HepG2 (cell line): ENCODE results near the gene PRR12. TPM values are rescaled to one million over a fixed set of nuclear protein-coding genes. Genes with fewer than 3 reads are reported as not detected.

ENCODE experiments used
- BRD4 ChIP-seq: sonication (generic); formaldehyde crosslinking; IDR thresholded peaks from 2 replicates; pipeline ENCODE4 v1.4.0; 2020; ENCODE audit warnings: missing genetic modification reagents
- CC2D1A ChIP-seq: sonication (generic); formaldehyde crosslinking; IDR thresholded peaks from 2 replicates; pipeline ENCODE4 v1.8.1; 2023; ENCODE audit warnings: mild to moderate bottlenecking, missing genetic modification reagents
- EED ChIP-seq: sonication (generic); formaldehyde crosslinking; IDR thresholded peaks from 2 replicates; pipeline ENCODE4 v1.5.0; 2020; ENCODE audit warnings: mild to moderate bottlenecking, missing genetic modification reagents
- FOXA1 ChIP-seq, 2 experiments: fragments of 450-650 bp in 1 of 2; sonication (generic) in 1 of 2; formaldehyde crosslinking in 1 of 2; IDR thresholded peaks; 2 replicates each; pipeline versions ENCODE4 v1.4.0 to v1.6.1; 2016 to 2020; ENCODE audit warnings: missing genetic modification reagents in 1 of 2
- FOXK1 ChIP-seq: sonication (generic); formaldehyde crosslinking; IDR thresholded peaks from 2 replicates; pipeline ENCODE4 v1.4.0; 2020; ENCODE audit warnings: low read depth, missing genetic modification reagents, borderline replicate concordance
- FOXK2 ChIP-seq: fragments of 450-650 bp; IDR thresholded peaks from 2 replicates; pipeline ENCODE4 v1.6.1; 2016
- GTF2F1 ChIP-seq: fragments of 150-350 bp; IDR thresholded peaks from 2 replicates; pipeline ENCODE4 v1.6.1; 2014; ENCODE audit warnings: low read length
- PAX8 ChIP-seq: sonication (generic); formaldehyde crosslinking; IDR thresholded peaks from 2 replicates; pipeline ENCODE4 v1.8.0; 2022; ENCODE audit warnings: mild to moderate bottlenecking, missing genetic modification reagents, borderline replicate concordance
- PBX2 ChIP-seq: IDR thresholded peaks from 2 replicates; pipeline ENCODE4 v1.6.1; 2016; ENCODE audit warnings: control low read depth
- PRDM4 ChIP-seq: sonication (generic); formaldehyde crosslinking; IDR thresholded peaks from 2 replicates; pipeline ENCODE4 v1.9.0; 2021; ENCODE audit warnings: missing genetic modification reagents, borderline replicate concordance
- RFXAP ChIP-seq: sonication (generic); formaldehyde crosslinking; IDR thresholded peaks from 2 replicates; pipeline ENCODE4 v1.4.0; 2020; ENCODE audit warnings: missing genetic modification reagents, borderline replicate concordance
- SRF ChIP-seq: IDR thresholded peaks from 2 replicates; pipeline ENCODE4 v1.6.1; 2011; ENCODE audit warnings: mild to moderate bottlenecking, low read depth, low read length, moderate library complexity
- TBL1XR1 ChIP-seq: fragments of 150-350 bp; IDR thresholded peaks from 2 replicates; pipeline ENCODE4 v1.6.1; 2014; ENCODE audit warnings: borderline replicate concordance, low read length; ENCODE audit not compliant: partially characterized antibody
- ZFP36 ChIP-seq: fragments of 150-350 bp; IDR thresholded peaks from 2 replicates; pipeline ENCODE4 v1.6.1; 2018; ENCODE audit warnings: borderline replicate concordance, low read length, low read depth; ENCODE audit not compliant: partially characterized antibody
- ZMAT3 ChIP-seq: sonication (generic); formaldehyde crosslinking; conservative IDR thresholded peaks from 2 replicates; pipeline ENCODE4 v1.7.0; 2021; ENCODE audit warnings: missing genetic modification reagents
- ZNF143 ChIP-seq: sonication (generic); formaldehyde crosslinking; IDR thresholded peaks from 2 replicates; pipeline ENCODE4 v1.4.0; 2020; ENCODE audit warnings: missing genetic modification reagents
- ZNF18 ChIP-seq: sonication (generic); formaldehyde crosslinking; IDR thresholded peaks from 2 replicates; pipeline ENCODE4 v1.8.0; 2022; ENCODE audit warnings: mild to moderate bottlenecking, missing genetic modification reagents; ENCODE audit not compliant: insufficient replicate concordance
- ZNF564 ChIP-seq: sonication (generic); formaldehyde crosslinking; IDR thresholded peaks from 2 replicates; pipeline ENCODE4 v1.8.1; 2023; ENCODE audit warnings: mild to moderate bottlenecking, missing genetic modification reagents
- ZNF570 ChIP-seq: sonication (generic); formaldehyde crosslinking; IDR thresholded peaks from 2 replicates; pipeline ENCODE4 v1.4.0; 2020; ENCODE audit warnings: mild to moderate bottlenecking, missing genetic modification reagents, borderline replicate concordance
- ZNF672 ChIP-seq: sonication (generic); formaldehyde crosslinking; IDR thresholded peaks from 2 replicates; pipeline ENCODE4 v1.8.1; 2022; ENCODE audit warnings: missing genetic modification reagents
- ZSCAN29 ChIP-seq: sonication (generic); formaldehyde crosslinking; conservative IDR thresholded peaks from 2 replicates; pipeline ENCODE4 v1.4.0; 2020; ENCODE audit warnings: mild to moderate bottlenecking, missing genetic modification reagents
- polyA plus RNA-seq, 8 experiments: library from polyadenylated mRNA; depleted of rRNA in 3 of 8; stranded (reverse) in 7 of 8; unstranded in 1 of 8; fragments of >200 nt; fragmentation: Illumina TruSeq in 4 of 8; extraction: Trizol in 4 of 8; gene quantifications; 2 replicates each; pipeline versions ENCODE4 v1.2.1 to v1.2.3, GENCODE V29; 2011 to 2016; ENCODE audit warnings: low read depth in 4 of 8, missing spikeins in 1 of 8, mixed read lengths in 1 of 8; ENCODE audit not compliant: insufficient read depth in 1 of 8
- total RNA-seq, 5 experiments: library from RNA; depleted of rRNA; stranded (reverse); fragments of >200 nt; fragmentation: Illumina TruSeq; extraction: Trizol; gene quantifications; 2 replicates each; pipeline ENCODE4 v1.2.3, GENCODE V29; 2016; ENCODE audit warnings: low read depth in 1 of 5
- TF ChIP-seq, protein P1 (sequence below): sonication (generic); formaldehyde crosslinking; IDR thresholded peaks from 2 replicates; pipeline ENCODE4 v1.4.0; 2020; ENCODE audit warnings: missing genetic modification reagents, borderline replicate concordance

The PRR12 gene
- total and polyA plus RNA-seq, 2 of the 13 experiments (the other 11 are each of a cell fraction or from before 2014, with no cell fraction given): 0.62 to 1.5 TPM

DNA sequence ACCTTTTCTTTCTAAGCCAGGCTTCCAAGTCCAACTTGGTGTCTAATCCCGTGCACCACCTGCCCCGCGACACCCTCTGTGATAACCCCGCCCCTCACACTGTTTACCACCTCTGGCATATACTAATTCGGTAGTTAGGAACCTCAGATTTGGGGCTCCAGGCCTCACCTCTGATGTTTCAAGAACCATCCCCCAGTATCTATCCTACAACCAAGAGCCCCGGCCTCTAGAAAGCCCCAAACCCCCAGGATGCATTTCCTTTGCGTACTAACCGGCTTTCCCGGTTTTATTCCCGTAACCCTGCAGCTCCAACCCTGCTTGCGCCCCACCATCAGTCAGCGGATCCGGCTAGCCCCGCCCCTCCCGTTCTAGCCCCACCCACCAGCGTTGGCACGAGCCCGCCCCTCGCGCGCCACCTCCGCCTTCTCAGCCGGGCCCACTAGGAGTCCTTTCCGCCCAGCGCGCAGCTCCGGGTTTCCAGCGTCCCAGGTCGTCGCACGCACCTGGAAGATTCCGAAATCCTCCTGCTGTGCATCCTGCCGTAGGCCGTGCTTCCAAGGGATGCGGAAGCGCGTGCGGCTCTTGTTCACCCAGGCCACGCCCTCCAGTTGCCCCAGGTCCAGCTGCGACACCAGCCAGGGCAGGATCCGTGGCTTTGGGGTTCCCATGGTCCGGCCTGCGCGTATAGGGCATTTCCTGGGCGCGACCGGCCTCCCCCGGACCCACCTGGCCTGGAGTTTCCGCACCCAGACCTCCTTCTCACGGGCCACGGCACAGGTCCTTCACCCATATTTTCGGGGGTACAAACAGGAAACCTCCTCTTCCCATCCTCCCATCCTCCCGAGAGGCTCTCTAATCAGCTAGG, 73.4 kb downstream of the PRR12 start (continued):
- TF ChIP-seq ZMAT3 (CRISPR knock-in tag): peak; percentile 71; the same call in 1 of the 2 replicates
- TF ChIP-seq PRDM4 (CRISPR knock-in tag): no peak
- no peak for TF ChIP-seq FOXA1 (IDR thresholded peaks at IDR 0.05)
- TF ChIP-seq FOXA1 (CRISPR knock-in tag; IDR thresholded peaks at IDR 0.05): no peak
- no peak for TF ChIP-seq ZNF672 (CRISPR knock-in tag)
- TF ChIP-seq EED (CRISPR knock-in tag): no peak
- TF ChIP-seq, protein P1, sequence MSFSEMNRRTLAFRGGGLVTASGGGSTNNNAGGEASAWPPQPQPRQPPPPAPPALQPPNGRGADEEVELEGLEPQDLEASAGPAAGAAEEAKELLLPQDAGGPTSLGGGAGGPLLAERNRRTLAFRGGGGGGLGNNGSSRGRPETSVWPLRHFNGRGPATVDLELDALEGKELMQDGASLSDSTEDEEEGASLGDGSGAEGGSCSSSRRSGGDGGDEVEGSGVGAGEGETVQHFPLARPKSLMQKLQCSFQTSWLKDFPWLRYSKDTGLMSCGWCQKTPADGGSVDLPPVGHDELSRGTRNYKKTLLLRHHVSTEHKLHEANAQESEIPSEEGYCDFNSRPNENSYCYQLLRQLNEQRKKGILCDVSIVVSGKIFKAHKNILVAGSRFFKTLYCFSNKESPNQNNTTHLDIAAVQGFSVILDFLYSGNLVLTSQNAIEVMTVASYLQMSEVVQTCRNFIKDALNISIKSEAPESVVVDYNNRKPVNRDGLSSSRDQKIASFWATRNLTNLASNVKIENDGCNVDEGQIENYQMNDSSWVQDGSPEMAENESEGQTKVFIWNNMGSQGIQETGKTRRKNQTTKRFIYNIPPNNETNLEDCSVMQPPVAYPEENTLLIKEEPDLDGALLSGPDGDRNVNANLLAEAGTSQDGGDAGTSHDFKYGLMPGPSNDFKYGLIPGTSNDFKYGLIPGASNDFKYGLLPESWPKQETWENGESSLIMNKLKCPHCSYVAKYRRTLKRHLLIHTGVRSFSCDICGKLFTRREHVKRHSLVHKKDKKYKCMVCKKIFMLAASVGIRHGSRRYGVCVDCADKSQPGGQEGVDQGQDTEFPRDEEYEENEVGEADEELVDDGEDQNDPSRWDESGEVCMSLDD (CRISPR knock-in tag): no peak
- no peak for TF ChIP-seq ZNF564 (CRISPR knock-in tag)
- TF ChIP-seq TBL1XR1: no peak
- peak; percentile 55; the same call in 1 of the 2 replicates for TF ChIP-seq RFXAP (CRISPR knock-in tag)
- TF ChIP-seq ZSCAN29: peak; percentile 6; the same call in 1 of the 2 replicates
- TF ChIP-seq PBX2 (CRISPR knock-in tag): no peak
- no peak for TF ChIP-seq ZNF570
- no peak for TF ChIP-seq GTF2F1
- TF ChIP-seq BRD4: no peak
- TF ChIP-seq FOXK1 (CRISPR knock-in tag): no peak
- TF ChIP-seq ZFP36: no peak
- TF ChIP-seq FOXK2: no peak
- no peak for TF ChIP-seq PAX8 (CRISPR knock-in tag)
- peak; percentile 28 for TF ChIP-seq ZNF18 (CRISPR knock-in tag)
- TF ChIP-seq SRF: no peak
- TF ChIP-seq ZNF143 (CRISPR knock-in tag): peak; percentile 55; the same call in 1 of the 2 replicates
- TF ChIP-seq CC2D1A (CRISPR knock-in tag): no peak
